ENCODE measurements around the gene PATL2. TPM values are rescaled to one million over a fixed set of nuclear protein-coding genes. Genes with fewer than 3 reads are reported as not detected.
"Not testable (repeated sequence)": the region's sequence is repeated elsewhere in the genome, so short reads cannot be mapped to it uniquely, and the experiment has no call there.

The PATL2 gene
- total RNA-seq, 1 donor from 2014 or later, result 3.3 TPM

GRCh38 chr15:44720460-44721176 lies 9.5 kb upstream of the PATL2 start:
- DNase-seq (ENCODE audit: missing footprints), result no peak
- no peak for ATAC-seq
- intact Hi-C loops (cut with DNase I), result no loop called here

DNA sequence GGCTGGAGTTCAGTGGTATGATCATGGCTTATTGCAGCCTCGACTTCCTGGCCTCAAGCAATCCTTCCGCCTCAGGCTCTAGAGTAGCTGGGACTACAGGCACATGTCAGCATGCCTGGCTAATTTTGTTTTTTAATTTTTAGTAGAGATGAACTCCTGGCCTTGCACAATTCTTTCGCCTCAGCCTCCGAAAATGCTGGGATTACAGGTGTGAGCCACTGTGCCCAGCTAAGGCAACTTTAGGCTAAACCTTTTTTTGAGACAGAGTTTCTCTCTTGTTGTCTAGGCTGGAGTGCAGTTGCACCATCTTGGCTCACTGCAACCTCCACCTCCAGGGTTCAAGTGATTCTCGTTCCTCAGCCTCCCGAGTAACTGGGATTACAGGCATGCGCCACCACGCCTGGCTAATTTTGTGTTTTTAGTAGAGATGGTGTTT lies 8.9 kb upstream of the PATL2 start:
- intact Hi-C loops (cut with DNase I); ATAC-seq; DNase-seq (ENCODE audit: missing footprints): not testable (repeated sequence)

GRCh38 chr15:44719293-44719999 lies 8.3 kb upstream of the PATL2 start:
- intact Hi-C loops (cut with DNase I), result no loop called here
- DNase-seq (ENCODE audit: missing footprints) (no peak), ATAC-seq (no peak)

- DNase-seq (ENCODE audit: missing footprints), result no peak
- ATAC-seq, result no peak
- intact Hi-C loops (cut with DNase I), result no loop called here
Observed at GRCh38 chr15:44718927-44719292, 7.8 kb upstream of the PATL2 start.

- intact Hi-C loops (cut with DNase I), result no loop called here
- ATAC-seq (no peak), DNase-seq (ENCODE audit: missing footprints) (no peak)
Observed at GRCh38 chr15:44718180-44718926, 7.2 kb upstream of the PATL2 start.

GRCh38 chr15:44716983-44717602 lies 6.0 kb upstream of the PATL2 start:
- ATAC-seq (no peak), DNase-seq (ENCODE audit: missing footprints) (no peak)
- intact Hi-C loops (cut with DNase I), result no loop called here

DNA sequence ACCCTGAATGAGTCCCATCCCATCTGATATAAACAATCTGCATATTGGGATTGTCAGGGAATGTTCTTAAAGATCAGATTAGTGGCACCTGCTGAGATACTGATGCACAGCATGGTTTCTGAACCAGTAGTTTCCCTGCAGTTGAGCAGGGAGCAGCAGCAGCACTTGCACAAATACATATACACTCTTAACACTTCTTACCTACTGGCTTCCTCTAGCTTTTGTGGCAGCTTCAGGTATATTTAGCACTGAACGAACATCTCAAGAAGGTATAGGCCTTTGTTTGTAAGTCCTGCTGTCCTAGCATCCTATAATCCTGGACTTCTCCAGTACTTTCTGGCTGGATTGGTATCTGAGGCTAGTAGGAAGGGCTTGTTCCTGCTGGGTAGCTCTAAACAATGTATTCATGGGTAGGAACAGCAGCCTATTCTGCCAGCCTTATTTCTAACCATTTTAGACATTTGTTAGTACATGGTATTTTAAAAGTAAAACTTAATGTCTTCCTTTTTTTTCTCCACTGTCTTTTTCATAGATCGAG lies 4.7 kb upstream of the PATL2 start:
- no peak for ATAC-seq

DNA sequence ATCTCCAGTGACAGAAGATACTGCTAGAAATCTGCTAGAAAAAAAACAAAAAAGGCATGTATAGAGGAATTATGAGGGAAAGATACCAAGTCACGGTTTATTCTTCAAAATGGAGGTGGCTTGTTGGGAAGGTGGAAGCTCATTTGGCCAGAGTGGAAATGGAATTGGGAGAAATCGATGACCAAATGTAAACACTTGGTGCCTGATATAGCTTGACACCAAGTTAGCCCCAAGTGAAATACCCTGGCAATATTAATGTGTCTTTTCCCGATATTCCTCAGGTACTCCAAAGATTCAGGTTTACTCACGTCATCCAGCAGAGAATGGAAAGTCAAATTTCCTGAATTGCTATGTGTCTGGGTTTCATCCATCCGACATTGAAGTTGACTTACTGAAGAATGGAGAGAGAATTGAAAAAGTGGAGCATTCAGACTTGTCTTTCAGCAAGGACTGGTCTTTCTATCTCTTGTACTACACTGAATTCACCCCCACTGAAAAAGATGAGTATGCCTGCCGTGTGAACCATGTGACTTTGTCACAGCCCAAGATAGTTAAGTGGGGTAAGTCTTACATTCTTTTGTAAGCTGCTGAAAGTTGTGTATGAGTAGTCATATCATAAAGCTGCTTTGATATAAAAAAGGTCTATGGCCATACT lies 4.1 kb upstream of the PATL2 start:
- ATAC-seq (no peak), DNase-seq (ENCODE audit: missing footprints) (no peak)
- intact Hi-C loops (cut with DNase I), result no loop called here

More for the DNA sequence above, 4.7 kb upstream of the PATL2 start:
- intact Hi-C loops (cut with DNase I), result no loop called here
- DNase-seq (ENCODE audit: missing footprints), result no peak

GRCh38 chr15:44713006-44713966 lies 2.2 kb upstream of the PATL2 start:
- no peak for DNase-seq (ENCODE audit: missing footprints)
- intact Hi-C loops (cut with DNase I), result no loop called here
- ATAC-seq, result no peak

- intact Hi-C loops (cut with DNase I), result no loop called here
- DNase-seq (ENCODE audit: missing footprints) (peak; percentile 74), ATAC-seq (peak; percentile 69)
Observed at GRCh38 chr15:44712346-44713005, 1.4 kb upstream of the PATL2 start.

DNA sequence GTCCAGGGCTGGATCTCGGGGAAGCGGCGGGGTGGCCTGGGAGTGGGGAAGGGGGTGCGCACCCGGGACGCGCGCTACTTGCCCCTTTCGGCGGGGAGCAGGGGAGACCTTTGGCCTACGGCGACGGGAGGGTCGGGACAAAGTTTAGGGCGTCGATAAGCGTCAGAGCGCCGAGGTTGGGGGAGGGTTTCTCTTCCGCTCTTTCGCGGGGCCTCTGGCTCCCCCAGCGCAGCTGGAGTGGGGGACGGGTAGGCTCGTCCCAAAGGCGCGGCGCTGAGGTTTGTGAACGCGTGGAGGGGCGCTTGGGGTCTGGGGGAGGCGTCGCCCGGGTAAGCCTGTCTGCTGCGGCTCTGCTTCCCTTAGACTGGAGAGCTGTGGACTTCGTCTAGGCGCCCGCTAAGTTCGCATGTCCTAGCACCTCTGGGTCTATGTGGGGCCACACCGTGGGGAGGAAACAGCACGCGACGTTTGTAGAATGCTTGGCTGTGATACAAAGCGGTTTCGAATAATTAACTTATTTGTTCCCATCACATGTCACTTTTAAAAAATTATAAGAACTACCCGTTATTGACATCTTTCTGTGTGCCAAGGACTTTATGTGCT lies 721 bp upstream of the PATL2 start:
- DNase-seq (ENCODE audit: missing footprints), result peak; percentile 78
- peak; percentile 49 for ATAC-seq
- intact Hi-C loops (cut with DNase I), result loop anchor here (1.0 kb wide), 2 partner anchors 16 to 49 kb away; partner anchors contain the start of gene SPG11

DNA sequence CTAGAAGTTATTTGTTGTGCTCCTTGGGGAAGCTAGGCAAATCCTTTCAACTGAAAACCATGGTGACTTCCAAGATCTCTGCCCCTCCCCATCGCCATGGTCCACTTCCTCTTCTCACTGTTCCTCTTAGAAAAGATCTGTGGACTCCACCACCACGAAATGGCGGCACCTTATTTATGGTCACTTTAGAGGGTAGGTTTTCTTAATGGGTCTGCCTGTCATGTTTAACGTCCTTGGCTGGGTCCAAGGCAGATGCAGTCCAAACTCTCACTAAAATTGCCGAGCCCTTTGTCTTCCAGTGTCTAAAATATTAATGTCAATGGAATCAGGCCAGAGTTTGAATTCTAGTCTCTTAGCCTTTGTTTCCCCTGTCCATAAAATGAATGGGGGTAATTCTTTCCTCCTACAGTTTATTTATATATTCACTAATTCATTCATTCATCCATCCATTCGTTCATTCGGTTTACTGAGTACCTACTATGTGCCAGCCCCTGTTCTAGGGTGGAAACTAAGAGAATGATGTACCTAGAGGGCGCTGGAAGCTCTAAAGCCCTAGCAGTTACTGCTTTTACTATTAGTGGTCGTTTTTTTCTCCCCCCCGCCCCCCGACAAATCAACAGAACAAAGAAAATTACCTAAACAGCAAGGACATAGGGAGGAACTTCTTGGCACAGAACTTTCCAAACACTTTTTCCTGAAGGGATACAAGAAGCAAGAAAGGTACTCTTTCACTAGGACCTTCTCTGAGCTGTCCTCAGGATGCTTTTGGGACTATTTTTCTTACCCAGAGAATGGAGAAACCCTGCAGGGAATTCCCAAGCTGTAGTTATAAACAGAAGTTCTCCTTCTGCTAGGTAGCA lies 657 bp downstream of the PATL2 start:
- intact Hi-C loops (cut with DNase I), result loop anchor here (1.0 kb wide), 2 partner anchors 18 to 47 kb away; partner anchors contain the start of gene SPG11
- ATAC-seq (no peak), DNase-seq (ENCODE audit: missing footprints) (no peak)

- intact Hi-C loops (cut with DNase I), result no loop called here
- ATAC-seq (no peak), DNase-seq (ENCODE audit: missing footprints) (no peak)
Observed at GRCh38 chr15:44706946-44707636, 4.0 kb downstream of the PATL2 start.

GRCh38 chr15:44706401-44706800 lies 4.7 kb downstream of the PATL2 start:
- ATAC-seq, result no peak
- intact Hi-C loops (cut with DNase I), result no loop called here
- no peak for DNase-seq (ENCODE audit: missing footprints)

- intact Hi-C loops (cut with DNase I), result no loop called here
- no peak for ATAC-seq
- no peak for DNase-seq (ENCODE audit: missing footprints)
Observed at GRCh38 chr15:44705986-44706385, 5.1 kb downstream of the PATL2 start.
